ENCODE measurements around the gene PRR7. TPM values are rescaled to one million over a fixed set of nuclear protein-coding genes. Genes with fewer than 3 reads are reported as not detected.

The PRR7 gene
- total and polyA plus RNA-seq, 4 donors: 0.17 to 1.4 (median 0.49) TPM

GRCh38 chr5:177440990-177441780, 5.4 kb upstream of the PRR7 start:
- no peak for DNase-seq (ENCODE audit: low spot score)
- no peak overlapping the region for H3K4me3 ChIP-seq (ENCODE audit: low read depth in 1 of 3, low read length in 3 of 3)
- peaks cover 3 to 4% (median 3%) of the 10 kb centered on the region in 4 donors for H3K4me1 ChIP-seq (ENCODE audit: control insufficient read depth in 4 of 4, insufficient read depth in 4 of 4, low read length in 3 of 4)
- no peaks in the 10 kb centered on the region for H3K9me3 ChIP-seq (ENCODE audit: control insufficient read depth in 4 of 4, low read length in 3 of 4)
- TF ChIP-seq NR2F2 (IDR thresholded peaks at IDR 0.05) (no peak), SP1 (IDR thresholded peaks at IDR 0.05) (no peak), FOXA1 (IDR thresholded peaks at IDR 0.05) (no peak), HNF4G (IDR thresholded peaks at IDR 0.05) (no peak), RXRA (IDR thresholded peaks at IDR 0.05) (no peak), CTCF (IDR thresholded peaks at IDR 0.05; ENCODE audit: low read depth, low read length, missing input control) (no peak), RAD21 (IDR thresholded peaks at IDR 0.05) (no peak), TAF1 (conservative IDR thresholded peaks at IDR 0.05) (no peak), ZBTB33 (IDR thresholded peaks at IDR 0.05) (no peak), MAX (IDR thresholded peaks at IDR 0.05) (no peak), EGR1 (IDR thresholded peaks at IDR 0.05; ENCODE audit: low read depth in 2 of 2) (no peak), YY1 (IDR thresholded peaks at IDR 0.05) (no peak), HNF4A (conservative IDR thresholded peaks at IDR 0.05) (no peak), FOXA2 (IDR thresholded peaks at IDR 0.05) (no peak), JUND (IDR thresholded peaks at IDR 0.05) (no peak), REST (IDR thresholded peaks at IDR 0.05) (no peak), GABPA (IDR thresholded peaks at IDR 0.05 in 1 of 2, conservative IDR thresholded peaks at IDR 0.05 in 1 of 2) (no peak), ATF3 (IDR thresholded peaks at IDR 0.05) (no peak)
- WGBS: 92% methylated on average over 26 of the region's 26 CpGs
- H3K27ac ChIP-seq (ENCODE audit: low read depth in 1 of 2, low read length in 2 of 2): no peak overlapping the region
- H3K9ac ChIP-seq (ENCODE audit: low read depth in 1 of 2, low read length in 2 of 2): no peak overlapping the region
- H3K36me3 ChIP-seq (ENCODE audit: control insufficient read depth in 4 of 4, insufficient read depth in 3 of 4, low read depth in 1 of 4, low read length in 3 of 4): peaks cover 2 to 15% (median 8%) of the 10 kb centered on the region in 4 donors
- no peaks in the 10 kb centered on the region for H3K27me3 ChIP-seq (ENCODE audit: control insufficient read depth in 4 of 4, insufficient read depth in 4 of 4, low read length in 3 of 4)

Data from liver (tissue), 9 donors.